T-cell (primary cell): ENCODE data around the gene POLD4. TPM values are rescaled to one million over a fixed set of nuclear protein-coding genes. Genes with fewer than 3 reads are reported as not detected.

Experiments
- ATAC-seq, 4 experiments: fragments of 200-7000 bp in 3 of 4; fragments of 150-1000 bp in 1 of 4; cut with Tn5 transposase; replicated peaks in 1 of 4; 1 replicate in 3 of 4; 2 replicates in 1 of 4; pipeline ENCODE4 v1.10.0; 2021; ENCODE audit warnings: moderate library complexity in 3 of 4, mild to moderate bottlenecking in 2 of 4, moderate number of reproducible peaks in 1 of 4
- CTCF ChIA-PET, 2 donors: fragments of 300-600 bp; sonication (Branson Sonifier 250); formaldehyde crosslinking; loops; one replicate each; lab custom pipeline; 2022; ENCODE audit warnings: antibody characterized with exemption in 2 of 2; lab: Charles Lee
- POLR2A ChIA-PET, 2 donors: fragments of 300-600 bp; sonication (Branson Sonifier 250); formaldehyde crosslinking; loops; one replicate each; lab custom pipeline; 2022; ENCODE audit warnings: antibody characterized with exemption in 2 of 2; lab: Charles Lee
- DNase-seq, 35 experiments: peaks; one replicate each; pipeline versions ENCODE4 v3.0.0 to v3.0.0-alpha.2; 2013 to 2023
- H3K27ac ChIP-seq: one replicate; pipeline ENCODE4 v1.5.1; 2013; ENCODE audit warnings: low read length
- H3K27me3 ChIP-seq, 2 experiments: replicated peaks in 1 of 2; 1 replicate in 1 of 2; 2 replicates in 1 of 2; pipeline versions ENCODE4 v1.6.1 to v1.7.0; 2013; ENCODE audit warnings: low read length in 1 of 2, mixed read lengths in 1 of 2; ENCODE audit not compliant: control insufficient read depth in 2 of 2, insufficient read depth in 2 of 2; ENCODE audit errors: extremely low read depth in 1 of 2
- H3K36me3 ChIP-seq, 2 donors: 1 replicate in 1 of 2; 2 replicates in 1 of 2; pipeline versions ENCODE4 v1.6.1 to v1.7.0; 2013; ENCODE audit warnings: low read length in 1 of 2; ENCODE audit not compliant: control insufficient read depth in 2 of 2, insufficient read depth in 1 of 2; ENCODE audit errors: extremely low read depth in 1 of 2
- H3K4me1 ChIP-seq, 2 experiments: 1 replicate in 1 of 2; 2 replicates in 1 of 2; pipeline versions ENCODE4 v1.6.1 to v1.7.0; 2013; ENCODE audit warnings: low read length in 2 of 2, mixed read lengths in 1 of 2; ENCODE audit not compliant: insufficient read depth in 2 of 2, control insufficient read depth in 1 of 2; ENCODE audit errors: extremely low read depth in 1 of 2
- H3K4me3 ChIP-seq, 2 donors: 1 replicate in 1 of 2; 2 replicates in 1 of 2; pipeline versions ENCODE4 v1.5.1 to v1.7.0; 2013; ENCODE audit warnings: mild to moderate bottlenecking in 2 of 2, low read length in 1 of 2, moderate library complexity in 1 of 2; ENCODE audit not compliant: control insufficient read depth in 1 of 2; ENCODE audit errors: extremely low read depth in 1 of 2
- H3K9me3 ChIP-seq: 2 replicates; pipeline ENCODE4 v1.7.0; 2013
- H3K27ac Mint-ChIP-seq, 2 donors: one replicate each; pipeline ENCODE4 v1.8.0; 2020 to 2021; ENCODE audit warnings: mild to moderate bottlenecking in 2 of 2, mixed read lengths in 2 of 2
- H3K27me3 Mint-ChIP-seq, 2 donors: one replicate each; pipeline ENCODE4 v1.8.0; 2021 to 2022; ENCODE audit warnings: mixed read lengths in 2 of 2
- H3K36me3 Mint-ChIP-seq: one replicate; pipeline ENCODE4 v1.8.0; 2021; ENCODE audit warnings: mixed read lengths
- H3K4me1 Mint-ChIP-seq, 3 donors: one replicate each; pipeline ENCODE4 v1.8.0; 2020 to 2022; ENCODE audit warnings: mixed read lengths in 3 of 3, mild to moderate bottlenecking in 1 of 3
- H3K4me3 Mint-ChIP-seq, 3 donors: one replicate each; pipeline ENCODE4 v1.8.0; 2020 to 2022; ENCODE audit warnings: mild to moderate bottlenecking in 3 of 3, mixed read lengths in 3 of 3, moderate library complexity in 3 of 3
- H3K9me3 Mint-ChIP-seq, 3 donors: one replicate each; pipeline ENCODE4 v1.8.0; 2020 to 2022; ENCODE audit warnings: mixed read lengths in 3 of 3
- WGBS: methylation state at CpG from one replicate; pipeline ENCODE4 v1.1.5; 2013; ENCODE audit warnings: missing lambda C conversion rate; ENCODE audit not compliant: insufficient coverage; 5-methylcytosine and 5-hydroxymethylcytosine counted together
- total RNA-seq, 35 experiments: library from RNA in 6 of 35; stranded (reverse) in 6 of 35; fragments of 120-200 nt in 1 of 35; gene quantifications; one replicate each; pipeline versions ENCODE4 v1.2.1 to v1.2.4 and lab custom pipeline; 2013 to 2026

POLD4 gene
- total RNA-seq, 5 donors from 2014 or later (not counting 1 experiment from before 2014, with no cell fraction given): 55.1 to 107 (median 98.0) TPM

- Mint-ChIP-seq H3K36me3 (no peaks in the 10 kb centered on the region), H3K4me1 (peaks cover 43 to 49% (median 44%) of the 10 kb centered on the region in 3 donors), H3K4me3 (peak overlapping the region; percentile 87 to 93 (median 89)), H3K9me3 (no peaks in the 10 kb centered on the region), H3K27me3 (peaks cover 10 to 17% of the 10 kb centered on the region in 2 donors), H3K27ac (peak overlapping the region; percentile 89 to 93)
- no peaks in the 10 kb centered on the region for H3K36me3 ChIP-seq
- DNase-seq (peak; percentile 51 to 89 (median 84)), ATAC-seq (peak; percentile 64 to 80 (median 66))
- CTCF ChIA-PET: interaction anchor here (0.5 to 1.7 kb wide), 10 partner anchors 8 to 121 kb away, joined by 3 to 30 read pairs (median 8); partner anchors contain the start of genes AIP (in 1 of the 2) and POLD4 (in 1 of the 2)
- H3K27me3 ChIP-seq: peaks cover 0 to 44% of the 10 kb centered on the region in 2 experiments
- peak overlapping the region; percentile 20 for H3K27ac ChIP-seq
- 9% methylated on average over 16 of the region's 40 CpGs for WGBS
- H3K4me1 ChIP-seq: peaks cover 8 to 64% of the 10 kb centered on the region in 2 experiments
- H3K4me3 ChIP-seq: peak overlapping the region; percentile 45 to 46
- POLR2A ChIA-PET: interaction anchor here in 1 of 2 donors (0.6 to 0.7 kb wide), 2 partner anchors 27 to 366 kb away, joined by 5 to 6 read pairs; no protein-coding TSS in a partner anchor
- H3K9me3 ChIP-seq: no peaks in the 10 kb centered on the region
Measured at GRCh38 chr11:67373648-67374570, 20.6 kb upstream of the POLD4 start.

- POLR2A ChIA-PET: interaction anchor here in 1 of 2 donors (0.6 to 0.7 kb wide), 2 partner anchors 28 to 366 kb away, joined by 5 to 6 read pairs; no protein-coding TSS in a partner anchor
- Mint-ChIP-seq H3K4me3 (peak within 1 kb of the TSS; percentile 87 to 93 (median 89)), H3K9me3 (no peaks in the 10 kb centered on the region), H3K27me3 (peaks cover 10 to 17% of the 10 kb centered on the region in 2 donors), H3K27ac (peak within 1 kb of the TSS; percentile 89 to 93), H3K36me3 (no peaks in the 10 kb centered on the region), H3K4me1 (peaks cover 51 to 57% (median 52%) of the 10 kb centered on the region in 3 donors)
- Histone ChIP-seq H3K27ac (peak within 1 kb of the TSS; percentile 20), H3K4me3 (peak within 1 kb of the TSS; percentile 45 to 46), H3K27me3 (peaks cover 0 to 38% of the 10 kb centered on the region in 2 experiments), H3K4me1 (peaks cover 8 to 70% of the 10 kb centered on the region in 2 experiments), H3K36me3 (no peaks in the 10 kb centered on the region), H3K9me3 (no peaks in the 10 kb centered on the region)
- CTCF ChIA-PET: interaction anchor here (0.6 to 1.7 kb wide), 10 partner anchors 9 to 120 kb away, joined by 3 to 30 read pairs (median 8); partner anchors contain the start of genes AIP (in 1 of the 2) and POLD4 (in 1 of the 2)
- WGBS: under 1% methylated on average over 62 of the region's 76 CpGs
- DNase-seq (peak in 3 of 35 experiments; percentile 22 to 50 (median 27)), ATAC-seq (peak; percentile 14 to 36 (median 25))
Measured at GRCh38 chr11:67372993-67373647, 19.8 kb upstream of the POLD4 start, which contains the start of gene CLCF1. TSS of gene CLCF1 (minus strand) at chr11:67373598. CDS start at chr11:67373539, 59 bp downstream.

GRCh38 chr11:67372321-67372992, 19.1 kb upstream of the POLD4 start:
- peak overlapping the region in 2 of 3 donors; percentile 78 to 82 for H3K4me3 Mint-ChIP-seq
- Histone ChIP-seq H3K4me3 (peak overlapping the region in 1 of 2 donors; percentile 42), H3K4me1 (peaks cover 8 to 76% of the 10 kb centered on the region in 2 experiments)

DNA sequence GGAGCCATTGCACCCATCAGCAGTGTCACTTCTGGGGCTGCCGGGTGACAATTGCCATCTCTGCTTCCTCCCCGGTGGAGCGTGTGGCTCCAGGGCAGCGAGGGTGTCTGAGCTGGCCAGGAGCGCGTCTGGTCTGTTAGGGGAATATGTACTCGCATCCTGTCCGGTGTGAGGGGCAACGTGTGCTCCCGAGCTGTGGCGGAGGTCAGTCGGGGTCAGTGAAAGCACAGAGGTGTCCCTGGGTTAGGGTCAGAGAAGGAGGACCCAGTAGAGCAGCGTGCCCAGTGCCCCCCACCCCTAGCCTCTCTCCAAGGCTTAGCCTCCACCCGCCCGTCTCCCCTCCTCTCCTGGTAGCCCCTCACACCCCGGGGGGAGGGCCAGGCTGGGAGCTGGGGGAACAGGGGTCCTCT, 18.6 kb upstream of the POLD4 start:
- Mint-ChIP-seq H3K36me3 (no peaks in the 10 kb centered on the region), H3K27me3 (peaks cover 10 to 17% of the 10 kb centered on the region in 2 donors), H3K4me3 (peak overlapping the region; percentile 78 to 87 (median 82)), H3K9me3 (no peaks in the 10 kb centered on the region), H3K4me1 (peaks cover 57 to 64% (median 58%) of the 10 kb centered on the region in 3 donors), H3K27ac (peak overlapping the region; percentile 86 to 88)
- DNase-seq (peak in 1 of 35 experiments; percentile 35), ATAC-seq (peak in 2 of 4 experiments; percentile 7 to 10)
- Histone ChIP-seq H3K27ac (peak overlapping the region; percentile 36), H3K4me1 (peaks cover 8 to 82% of the 10 kb centered on the region in 2 experiments), H3K4me3 (peak overlapping the region in 1 of 2 donors; percentile 42), H3K9me3 (no peaks in the 10 kb centered on the region), H3K27me3 (peaks cover 0 to 34% of the 10 kb centered on the region in 2 experiments), H3K36me3 (no peaks in the 10 kb centered on the region)
- CTCF ChIA-PET: interaction anchor here (0.5 to 1.2 kb wide), 2 partner anchors 9 to 21 kb away, joined by 3 read pairs; no protein-coding TSS in a partner anchor
- POLR2A ChIA-PET: no interaction called here
- 21% methylated on average over 7 of the region's 16 CpGs for WGBS

More at GRCh38 chr11:67372321-67372992, 19.1 kb upstream of the POLD4 start:
- H3K9me3 Mint-ChIP-seq: no peaks in the 10 kb centered on the region
- peaks cover 57 to 64% (median 58%) of the 10 kb centered on the region in 3 donors for H3K4me1 Mint-ChIP-seq
- Histone ChIP-seq H3K9me3 (no peaks in the 10 kb centered on the region), H3K36me3 (no peaks in the 10 kb centered on the region), H3K27ac (peak overlapping the region; percentile 36), H3K27me3 (peaks cover 0 to 35% of the 10 kb centered on the region in 2 experiments)
- WGBS: under 1% methylated on average over 78 of the region's 78 CpGs
- H3K36me3 Mint-ChIP-seq: no peaks in the 10 kb centered on the region
- peaks cover 10 to 17% of the 10 kb centered on the region in 2 donors for H3K27me3 Mint-ChIP-seq
- POLR2A ChIA-PET: no interaction called here
- ATAC-seq (peak in 2 of 4 experiments; percentile 1 to 6), DNase-seq (peak in 1 of 35 experiments; percentile 37)
- CTCF ChIA-PET: interaction anchor here (0.5 to 1.7 kb wide), 4 partner anchors 9 to 21 kb away, joined by 3 to 30 read pairs (median 3); partner anchors contain the start of gene POLD4 (in 1 of the 2)
- no peak overlapping the region for H3K27ac Mint-ChIP-seq

GRCh38 chr11:67371189-67371910, 18.0 kb upstream of the POLD4 start:
- no peaks in the 10 kb centered on the region for H3K36me3 Mint-ChIP-seq
- peaks cover 57 to 68% (median 58%) of the 10 kb centered on the region in 3 donors for H3K4me1 Mint-ChIP-seq
- peak overlapping the region; percentile 86 to 88 for H3K27ac Mint-ChIP-seq
- ChIA-PET CTCF (interaction anchor here (0.8 to 1.4 kb wide), 4 partner anchors 11 to 20 kb away, joined by 3 to 5 read pairs (median 4); no protein-coding TSS in a partner anchor), POLR2A (interaction anchor here in 1 of 2 donors (1.8 kb wide), 1 partner anchor 18 kb away, joined by 5 read pairs; the partner anchor contains the start of gene POLD4)
- peak overlapping the region in 1 of 2 donors; percentile 42 for H3K4me3 ChIP-seq
- peaks cover 8 to 87% of the 10 kb centered on the region in 2 experiments for H3K4me1 ChIP-seq
- H3K27ac ChIP-seq: peak overlapping the region; percentile 36
- H3K36me3 ChIP-seq: no peaks in the 10 kb centered on the region
- no peaks in the 10 kb centered on the region for H3K9me3 ChIP-seq
- H3K4me3 Mint-ChIP-seq: peak overlapping the region; percentile 78 to 87 (median 82)
- WGBS: 67% methylated on average over 6 of the region's 8 CpGs
- DNase-seq (peak in 9 of 35 experiments; percentile 15 to 61 (median 35)), ATAC-seq (peak in 2 of 4 experiments; percentile 21 to 26)
- peaks cover 0 to 31% of the 10 kb centered on the region in 2 experiments for H3K27me3 ChIP-seq
- H3K9me3 Mint-ChIP-seq: no peaks in the 10 kb centered on the region
- peaks cover 10 to 17% of the 10 kb centered on the region in 2 donors for H3K27me3 Mint-ChIP-seq
